AG09309 (cell line): ENCODE data around the gene DHX58.

Experiments
- DNase-seq: peaks from one replicate; pipeline ENCODE4 v3.0.0-alpha.2; 2010; ENCODE audit warnings: low read depth
- H3K4me3 ChIP-seq: 2 replicates; pipeline ENCODE4 v1.5.1; 2011; ENCODE audit warnings: mild to moderate bottlenecking, low read depth, low read length, moderate library complexity; ENCODE audit not compliant: control insufficient read depth
- CTCF ChIP-seq: IDR thresholded peaks from 2 replicates; pipeline ENCODE4 v1.5.1; 2011; ENCODE audit warnings: mild to moderate bottlenecking, low read depth, low read length, inconsistent platforms; ENCODE audit not compliant: insufficient read depth, control insufficient read depth; ENCODE audit errors: missing control alignments

The DHX58 gene

GRCh38 chr17:42098730-42099399 is 13.6 kb downstream of the DHX58 start:
- no peak overlapping the region for H3K4me3 ChIP-seq
- no peak for TF ChIP-seq CTCF
- DNase-seq: no peak

GRCh38 chr17:42097691-42098631 is 14.6 kb downstream of the DHX58 start, which contains the start of gene ZNF385C:
Gene ZNF385C (minus strand): TSS chr17:42098473. CDS start chr17:42063056, 35,417 bp downstream.
- DNase-seq: no peak
- H3K4me3 ChIP-seq: no peak within 1 kb of the TSS
- no peak for TF ChIP-seq CTCF

GRCh38 chr17:42096360-42097111 is 16.0 kb downstream of the DHX58 start:
- no peak for TF ChIP-seq CTCF
- DNase-seq: no peak
- no peak overlapping the region for H3K4me3 ChIP-seq

- no peak for TF ChIP-seq CTCF
- no peak for DNase-seq
- H3K4me3 ChIP-seq: no peak overlapping the region
Observed at GRCh38 chr17:42094375-42095069, 18.0 kb downstream of the DHX58 start.

GRCh38 chr17:42092939-42093338 is 19.6 kb downstream of the DHX58 start:
- TF ChIP-seq CTCF: no peak
- no peak for DNase-seq

GRCh38 chr17:42090964-42091790 is 21.3 kb downstream of the DHX58 start:
- TF ChIP-seq CTCF: no peak
- no peak overlapping the region for H3K4me3 ChIP-seq
- no peak for DNase-seq

More at GRCh38 chr17:42092939-42093338, 19.6 kb downstream of the DHX58 start:
- H3K4me3 ChIP-seq: no peak overlapping the region
